NCI-H146 treated with DMSO at 0.1 percent for 48 hours (cell line): Measurements from ENCODE around the gene FNDC5.

ENCODE experiments used
- DNase-seq: peaks from one replicate; lab custom pipeline; 2025; ENCODE audit not compliant: unreplicated experiment; lab: John Stamatoyannopoulos, UW

FNDC5 gene

DNA sequence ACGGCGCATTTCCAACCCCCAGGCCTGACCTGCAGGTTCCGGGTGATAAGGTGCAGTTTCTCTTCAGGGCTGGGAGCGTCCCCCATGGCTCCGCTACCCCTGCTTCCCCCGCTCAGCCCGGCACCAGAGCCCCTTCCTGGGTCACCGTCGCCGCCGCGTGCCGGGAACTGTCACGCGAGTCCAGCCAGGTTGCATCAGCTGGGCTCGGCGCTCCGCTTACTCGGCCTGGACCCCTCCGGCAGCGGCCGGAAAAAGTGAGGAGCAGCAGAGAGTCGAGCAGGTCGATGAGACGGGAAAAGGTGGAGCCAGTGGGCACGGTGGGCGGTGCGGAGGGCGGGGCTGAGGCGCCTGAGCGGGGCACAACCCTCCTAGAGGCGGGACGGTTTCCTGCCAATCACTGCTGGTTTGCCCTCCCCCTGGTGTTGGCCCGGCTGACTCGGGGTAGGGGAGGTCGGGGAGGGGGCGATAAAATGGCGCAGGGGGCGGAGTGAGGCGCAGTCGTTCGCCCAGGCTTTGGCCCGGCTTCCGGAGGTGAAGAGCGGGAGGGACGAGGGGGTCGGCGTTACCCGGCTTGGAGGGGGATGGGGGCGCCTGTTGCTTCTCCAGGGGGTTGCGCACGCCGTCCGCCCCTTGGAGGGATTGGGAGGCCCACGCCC, 53.4 kb downstream of the FNDC5 start, which contains the start of the genes S100PBP and YARS1:
S100PBP (plus strand) TSS at position 495 of the 656 bp plus-strand sequence. CDS start 8,447 bp downstream, outside the sequence.
YARS1 (minus strand) TSS at position 200 of the 656 bp plus-strand sequence; CDS start at position 86, 114 bp downstream.
- DNase-seq = peak; percentile 85

DNA sequence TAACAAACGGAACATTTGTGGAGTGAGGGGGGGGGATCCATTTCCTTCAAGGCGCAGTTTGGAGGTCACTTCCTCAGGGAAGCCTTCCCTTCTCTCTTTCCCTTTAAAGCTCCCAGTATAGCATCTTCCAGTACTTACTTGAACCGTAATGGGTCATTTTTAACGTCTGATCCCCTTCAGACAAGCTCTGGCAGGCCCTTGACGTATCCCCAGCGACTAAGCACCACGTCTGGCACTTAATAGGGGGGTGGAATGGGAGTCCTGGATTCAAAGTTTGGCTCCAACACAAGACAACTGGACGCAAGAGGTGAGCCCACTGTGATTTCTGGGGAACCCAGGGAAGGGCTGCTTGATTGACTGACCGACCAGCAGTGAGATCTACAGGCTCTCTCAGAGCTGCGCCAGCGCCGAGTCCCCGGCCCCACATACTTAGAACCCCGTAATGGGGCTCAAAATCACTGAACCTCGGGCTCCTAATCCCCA, 54.0 kb downstream of the FNDC5 start:
- no peak for DNase-seq

DNA sequence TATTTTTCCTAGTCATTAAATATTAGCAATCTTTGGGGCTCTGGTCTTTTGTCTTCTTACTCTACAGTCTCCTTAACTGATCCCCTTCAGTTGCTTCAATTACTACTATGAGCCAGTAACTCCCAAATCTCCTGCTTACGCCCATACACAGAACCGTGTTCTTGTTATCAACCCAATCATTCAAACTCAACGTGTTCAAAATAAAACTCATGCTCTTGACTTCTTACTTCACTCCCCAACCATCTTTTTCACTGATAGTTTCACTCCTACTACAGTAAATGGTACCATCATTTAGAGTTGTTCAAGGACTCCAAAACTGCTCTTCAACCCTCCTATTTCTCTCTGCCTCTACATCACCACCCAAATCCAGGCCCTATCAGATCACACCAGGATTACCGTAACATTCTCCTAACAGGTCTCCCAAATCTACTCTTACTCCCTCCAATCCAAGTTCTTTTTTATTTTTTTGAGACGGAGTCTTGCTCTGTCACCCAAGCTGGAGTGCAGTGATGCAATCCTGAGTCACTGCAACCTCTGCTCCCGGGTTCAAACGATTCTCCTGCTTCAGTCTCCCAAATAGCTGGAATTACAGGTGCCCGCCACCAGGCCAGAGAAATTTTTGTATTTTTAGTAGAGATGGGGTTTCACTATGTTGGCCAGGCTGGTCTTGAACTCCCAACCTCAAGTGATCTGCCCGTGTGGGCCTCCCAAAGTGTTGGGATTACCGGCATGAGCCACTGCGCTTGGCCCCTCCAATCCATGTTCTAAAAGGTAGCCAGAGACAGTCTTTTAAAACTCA, 56.6 kb downstream of the FNDC5 start:
- DNase-seq = no peak
